MM.1S (cell line): ENCODE results near the gene ARFGAP1.

Experiments
- DNase-seq: peaks from one replicate; pipeline ENCODE4 v3.0.0-alpha.2; 2015
- H2AFZ ChIP-seq: fragments of 300-600 bp; sonication (generic); 2 replicates; pipeline ENCODE4 v1.6.0; 2016; ENCODE audit warnings: antibody characterized with exemption, low read length
- H3F3A ChIP-seq: fragments of 300-600 bp; sonication (generic); 2 replicates; pipeline ENCODE4 v1.6.1; 2016; ENCODE audit warnings: mild to moderate bottlenecking, antibody characterized with exemption, low read length, moderate library complexity, mixed read lengths; ENCODE audit not compliant: insufficient read depth
- H3K27ac ChIP-seq: fragments of 300-600 bp; sonication (generic); 2 replicates; pipeline ENCODE4 v1.5.1; 2016; ENCODE audit warnings: mild to moderate bottlenecking, low read length
- H3K27me3 ChIP-seq: fragments of 300-600 bp; sonication (generic); replicated peaks from 2 replicates; pipeline ENCODE4 v1.6.0; 2016; ENCODE audit warnings: low read length; ENCODE audit not compliant: insufficient read depth
- H3K36me3 ChIP-seq: fragments of 300-600 bp; sonication (generic); replicated peaks from 2 replicates; pipeline ENCODE4 v1.6.1; 2016; ENCODE audit warnings: mild to moderate bottlenecking, low read length, mixed read lengths; ENCODE audit not compliant: insufficient read depth
- H3K4me1 ChIP-seq: fragments of 300-600 bp; sonication (generic); 2 replicates; pipeline ENCODE4 v1.6.1; 2016; ENCODE audit warnings: low read length, mixed read lengths
- H3K4me2 ChIP-seq: fragments of 300-600 bp; sonication (generic); 2 replicates; pipeline ENCODE4 v1.6.0; 2016; ENCODE audit warnings: low read depth, low read length
- H3K4me3 ChIP-seq: fragments of 300-600 bp; sonication (generic); 2 replicates; pipeline ENCODE4 v1.5.1; 2016; ENCODE audit warnings: low read length, mixed read lengths
- H3K79me2 ChIP-seq: fragments of 300-600 bp; sonication (generic); 2 replicates; pipeline ENCODE4 v1.6.1; 2016; ENCODE audit warnings: mixed run types, low read length, mixed read lengths
- H3K9ac ChIP-seq: fragments of 300-600 bp; sonication (generic); 2 replicates; pipeline ENCODE4 v1.6.1; 2016; ENCODE audit warnings: low read length, mixed read lengths
- H3K9me2 ChIP-seq: fragments of 300-600 bp; sonication (generic); replicated peaks from 2 replicates; pipeline ENCODE4 v1.6.1; 2016; ENCODE audit warnings: mild to moderate bottlenecking, low read length, mixed read lengths; ENCODE audit not compliant: insufficient read depth
- H3K9me3 ChIP-seq: fragments of 300-600 bp; sonication (generic); replicated peaks from 2 replicates; pipeline ENCODE4 v1.6.1; 2016; ENCODE audit warnings: mild to moderate bottlenecking, low read length, mixed read lengths; ENCODE audit not compliant: insufficient read depth
- H4K20me1 ChIP-seq: fragments of 300-600 bp; sonication (generic); 2 replicates; pipeline ENCODE4 v1.6.1; 2016; ENCODE audit warnings: mild to moderate bottlenecking, low read length, moderate library complexity, mixed read lengths; ENCODE audit not compliant: insufficient read depth
- EZH2 ChIP-seq: fragments of 300-600 bp; sonication (generic); optimal IDR thresholded peaks from 2 replicates; pipeline ENCODE3; 2017; ENCODE audit warnings: low read depth, mild to moderate bottlenecking, antibody characterized with exemption, low read length, mixed read lengths
- EZH2phosphoT487 ChIP-seq: fragments of 300-600 bp; sonication (generic); IDR thresholded peaks from 2 replicates; pipeline ENCODE4 v1.6.1; 2018; ENCODE audit warnings: antibody characterized with exemption, low read length
- TF ChIP-seq, protein P1 (sequence below): fragments of 300-600 bp; sonication (generic); IDR thresholded peaks from 2 replicates; pipeline ENCODE4 v1.5.1; 2016; ENCODE audit warnings: antibody characterized with exemption, low read length, mixed read lengths

The ARFGAP1 gene

GRCh38 chr20:63282946-63283345, 10.3 kb downstream of the ARFGAP1 start:
- no peaks in the 10 kb centered on the region for H3F3A ChIP-seq
- H3K9ac ChIP-seq = no peak overlapping the region

DNA sequence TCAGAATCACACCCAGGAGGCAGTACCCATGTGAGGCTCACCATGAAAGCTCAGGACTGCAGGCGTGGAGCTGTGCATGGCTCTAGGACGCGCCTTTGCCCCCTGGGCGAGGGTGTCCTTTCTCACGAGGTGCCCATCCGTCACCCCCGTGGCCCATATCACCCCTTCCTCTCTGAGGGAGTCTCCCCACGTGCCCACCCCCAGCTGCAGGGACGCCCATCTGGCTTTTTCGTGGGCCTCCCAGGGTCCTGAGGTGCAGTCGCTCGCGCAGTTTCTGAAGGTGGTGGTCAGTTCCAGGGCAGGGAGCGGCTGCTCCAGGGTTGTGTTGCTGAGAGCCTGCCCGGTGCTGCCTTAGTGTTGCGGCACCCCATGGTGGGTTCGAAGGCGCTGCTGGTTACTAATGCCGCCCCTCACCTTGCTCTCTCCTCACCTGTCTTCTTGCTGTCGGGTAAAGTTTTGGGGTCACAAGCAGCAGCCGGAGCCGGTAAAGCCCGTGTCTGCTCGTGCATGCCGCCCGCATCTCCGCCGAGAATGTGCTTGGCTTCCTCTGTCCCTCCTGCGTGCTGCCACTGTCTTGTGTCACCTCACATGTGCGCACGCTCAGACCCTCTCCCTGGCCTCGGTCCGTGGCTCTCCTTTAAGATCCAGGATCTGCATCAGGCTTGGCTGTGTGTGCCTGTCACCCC, 10.9 kb downstream of the ARFGAP1 start:
- H3K36me3 ChIP-seq = no peaks in the 10 kb centered on the region
- no peak overlapping the region for H3K4me3 ChIP-seq
- no peak overlapping the region for H2AFZ ChIP-seq
- no peaks in the 10 kb centered on the region for H3F3A ChIP-seq
- H4K20me1 ChIP-seq = no peaks in the 10 kb centered on the region
- H3K27ac ChIP-seq = no peak overlapping the region
- no peaks in the 10 kb centered on the region for H3K4me1 ChIP-seq
- no peaks in the 10 kb centered on the region for H3K9me3 ChIP-seq
- no peaks in the 10 kb centered on the region for H3K27me3 ChIP-seq
- DNase-seq = no peak
- TF ChIP-seq, protein P1, sequence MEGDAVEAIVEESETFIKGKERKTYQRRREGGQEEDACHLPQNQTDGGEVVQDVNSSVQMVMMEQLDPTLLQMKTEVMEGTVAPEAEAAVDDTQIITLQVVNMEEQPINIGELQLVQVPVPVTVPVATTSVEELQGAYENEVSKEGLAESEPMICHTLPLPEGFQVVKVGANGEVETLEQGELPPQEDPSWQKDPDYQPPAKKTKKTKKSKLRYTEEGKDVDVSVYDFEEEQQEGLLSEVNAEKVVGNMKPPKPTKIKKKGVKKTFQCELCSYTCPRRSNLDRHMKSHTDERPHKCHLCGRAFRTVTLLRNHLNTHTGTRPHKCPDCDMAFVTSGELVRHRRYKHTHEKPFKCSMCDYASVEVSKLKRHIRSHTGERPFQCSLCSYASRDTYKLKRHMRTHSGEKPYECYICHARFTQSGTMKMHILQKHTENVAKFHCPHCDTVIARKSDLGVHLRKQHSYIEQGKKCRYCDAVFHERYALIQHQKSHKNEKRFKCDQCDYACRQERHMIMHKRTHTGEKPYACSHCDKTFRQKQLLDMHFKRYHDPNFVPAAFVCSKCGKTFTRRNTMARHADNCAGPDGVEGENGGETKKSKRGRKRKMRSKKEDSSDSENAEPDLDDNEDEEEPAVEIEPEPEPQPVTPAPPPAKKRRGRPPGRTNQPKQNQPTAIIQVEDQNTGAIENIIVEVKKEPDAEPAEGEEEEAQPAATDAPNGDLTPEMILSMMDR = no peak
- no peak for TF ChIP-seq EZH2phosphoT487
- TF ChIP-seq EZH2 = no peak
- H3K9me2 ChIP-seq = no peaks in the 10 kb centered on the region
- no peak overlapping the region for H3K4me2 ChIP-seq
- no peaks in the 10 kb centered on the region for H3K79me2 ChIP-seq
- no peak overlapping the region for H3K9ac ChIP-seq

More at GRCh38 chr20:63282946-63283345, 10.3 kb downstream of the ARFGAP1 start:
- peaks cover under 1% of the 10 kb centered on the region; the same call in 1 of the 2 replicates for H3K79me2 ChIP-seq
- no peaks in the 10 kb centered on the region for H3K9me2 ChIP-seq
- H3K36me3 ChIP-seq = no peaks in the 10 kb centered on the region
- TF ChIP-seq EZH2 = no peak
- no peak for TF ChIP-seq EZH2phosphoT487
- no peaks in the 10 kb centered on the region for H3K9me3 ChIP-seq
- no peak overlapping the region for H3K27ac ChIP-seq
- no peaks in the 10 kb centered on the region for H4K20me1 ChIP-seq
- H3K4me2 ChIP-seq = no peak overlapping the region
- H3K4me1 ChIP-seq = no peaks in the 10 kb centered on the region
- H2AFZ ChIP-seq = no peak overlapping the region
- no peaks in the 10 kb centered on the region for H3K27me3 ChIP-seq
- DNase-seq = no peak
- no peak overlapping the region for H3K4me3 ChIP-seq

DNA sequence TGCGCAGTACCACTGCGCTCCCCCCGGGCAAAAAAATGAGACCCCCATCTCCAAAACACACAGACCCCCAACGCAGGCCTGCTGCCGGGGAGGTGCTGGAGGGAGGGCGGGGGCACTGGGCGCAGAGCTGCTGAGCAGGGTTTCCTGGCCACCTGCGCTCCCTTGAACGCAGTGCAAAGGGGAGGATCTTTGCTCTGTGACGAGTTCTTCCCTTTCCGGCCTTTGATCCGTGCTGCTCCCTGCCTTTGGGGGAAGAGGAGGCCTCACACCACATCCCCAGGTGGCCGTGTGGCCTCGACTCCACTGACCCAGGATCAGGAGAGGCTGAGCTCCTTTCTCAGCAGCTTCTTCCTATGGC, 11.4 kb downstream of the ARFGAP1 start:
- Histone ChIP-seq H3K9me2 (no peaks in the 10 kb centered on the region), H2AFZ (no peak overlapping the region), H3K36me3 (no peaks in the 10 kb centered on the region), H3K9ac (no peak overlapping the region), H4K20me1 (no peaks in the 10 kb centered on the region), H3K79me2 (no peaks in the 10 kb centered on the region), H3K4me2 (no peak overlapping the region), H3K4me3 (no peak overlapping the region), H3K27me3 (no peaks in the 10 kb centered on the region), H3K27ac (no peak overlapping the region), H3K4me1 (no peaks in the 10 kb centered on the region), H3F3A (no peaks in the 10 kb centered on the region), H3K9me3 (no peaks in the 10 kb centered on the region)
- TF ChIP-seq, protein P1 = no peak
- TF ChIP-seq EZH2phosphoT487 (no peak), EZH2 (no peak)
- no peak for DNase-seq

- Histone ChIP-seq H3K9me2 (no peaks in the 10 kb centered on the region), H3K4me3 (no peak overlapping the region), H3K4me1 (no peaks in the 10 kb centered on the region), H3F3A (no peaks in the 10 kb centered on the region), H3K9ac (no peak overlapping the region), H3K79me2 (no peaks in the 10 kb centered on the region), H2AFZ (no peak overlapping the region), H3K36me3 (no peaks in the 10 kb centered on the region), H3K9me3 (no peaks in the 10 kb centered on the region), H4K20me1 (no peaks in the 10 kb centered on the region), H3K27me3 (no peaks in the 10 kb centered on the region), H3K27ac (no peak overlapping the region), H3K4me2 (no peak overlapping the region)
- no peak for DNase-seq
- TF ChIP-seq EZH2 = no peak
- TF ChIP-seq, protein P1 = no peak
- TF ChIP-seq EZH2phosphoT487 = no peak
These were observed 11.9 kb downstream of the ARFGAP1 start for GRCh38 chr20:63284544-63284949.
